HEK293T (cell line): ENCODE results near the gene PLEKHF1.

Source experiments
- CTCF ChIA-PET: fragments of 350-600 bp; formaldehyde crosslinking; extraction: SDS; loops from one replicate; lab custom pipeline; 2021; ENCODE audit warnings: antibody characterized with exemption, inconsistent platforms; lab: Yijun Ruan, JAX
- POLR2A ChIA-PET: fragments of 350-600 bp; formaldehyde crosslinking; extraction: SDS; loops from one replicate; lab custom pipeline; 2020; ENCODE audit warnings: antibody characterized with exemption, inconsistent platforms; lab: Yijun Ruan, JAX
- DNase-seq: peaks from one replicate; pipeline ENCODE4 v3.0.0; 2012; ENCODE audit warnings: mixed read lengths; ENCODE audit errors: extremely low spot score
- ARNT ChIP-seq: fragments of 450-650 bp; IDR thresholded peaks from 2 replicates; pipeline ENCODE4 v1.6.1; 2017; ENCODE audit warnings: mild to moderate bottlenecking
- BHLHE40 ChIP-seq: fragments of 450-650 bp; IDR thresholded peaks from 2 replicates; pipeline ENCODE4 v1.6.1; 2016; ENCODE audit warnings: mild to moderate bottlenecking, moderate library complexity, borderline replicate concordance
- CTBP1 ChIP-seq: fragments of 450-650 bp; IDR thresholded peaks from 2 replicates; pipeline ENCODE4 v1.6.1; 2016; ENCODE audit warnings: borderline replicate concordance
- ELF4 ChIP-seq: fragments of 450-650 bp; IDR thresholded peaks from 2 replicates; pipeline ENCODE4 v1.6.1; 2017; ENCODE audit warnings: antibody characterized with exemption
- FOXA1 ChIP-seq: fragments of 450-650 bp; IDR thresholded peaks from 2 replicates; pipeline ENCODE4 v1.6.1; 2016; ENCODE audit warnings: mild to moderate bottlenecking
- FOXK2 ChIP-seq: fragments of 450-650 bp; IDR thresholded peaks from 2 replicates; pipeline ENCODE4 v1.6.1; 2016; ENCODE audit warnings: mild to moderate bottlenecking
- FOXM1 ChIP-seq: fragments of 450-650 bp; IDR thresholded peaks from 2 replicates; pipeline ENCODE4 v1.6.1; 2017; ENCODE audit warnings: mild to moderate bottlenecking, borderline replicate concordance
- HDGF ChIP-seq: fragments of 450-650 bp; IDR thresholded peaks from 2 replicates; pipeline ENCODE4 v1.6.1; 2017; ENCODE audit warnings: antibody characterized with exemption, borderline replicate concordance
- L3MBTL2 ChIP-seq: fragments of 450-650 bp; conservative IDR thresholded peaks from 2 replicates; pipeline ENCODE4 v1.6.1; 2016; ENCODE audit warnings: mild to moderate bottlenecking
- LEF1 ChIP-seq: fragments of 450-650 bp; IDR thresholded peaks from 2 replicates; pipeline ENCODE4 v1.6.1; 2017; ENCODE audit warnings: mild to moderate bottlenecking, borderline replicate concordance
- NFRKB ChIP-seq: fragments of 450-650 bp; IDR thresholded peaks from 2 replicates; pipeline ENCODE4 v1.6.1; 2016; ENCODE audit warnings: mild to moderate bottlenecking, moderate library complexity
- PKNOX1 ChIP-seq: fragments of 450-650 bp; IDR thresholded peaks from 2 replicates; pipeline ENCODE4 v1.6.1; 2016
- SP1 ChIP-seq: fragments of 450-650 bp; IDR thresholded peaks from 2 replicates; pipeline ENCODE4 v1.6.1; 2017
- SUZ12 ChIP-seq: fragments of 450-650 bp; IDR thresholded peaks from 2 replicates; pipeline ENCODE4 v1.6.1; 2016; ENCODE audit warnings: mild to moderate bottlenecking
- TARDBP ChIP-seq: fragments of 450-650 bp; IDR thresholded peaks from 2 replicates; pipeline ENCODE4 v1.6.1; 2016
- ZNF384 ChIP-seq: fragments of 450-650 bp; IDR thresholded peaks from 2 replicates; pipeline ENCODE4 v1.6.1; 2016

The PLEKHF1 gene

GRCh38 chr19:29697523-29698261, 32.4 kb downstream of the PLEKHF1 start:
- no peak for DNase-seq
- CTCF ChIA-PET = no interaction called here
- TF ChIP-seq NFRKB (no peak), LEF1 (no peak), ARNT (no peak), L3MBTL2 (no peak), CTBP1 (no peak)
- POLR2A ChIA-PET = no interaction called here

GRCh38 chr19:29699861-29700260, 34.6 kb downstream of the PLEKHF1 start:
- ChIA-PET POLR2A (interaction anchor here (1.4 kb wide), 1 partner anchor 15 kb away, joined by 5 read pairs; the partner anchor contains the start of gene C19orf12), CTCF (interaction anchor here (0.6 kb wide), 1 partner anchor 29 kb away, joined by 4 read pairs; no protein-coding TSS in a partner anchor)
- TF ChIP-seq SUZ12 (no peak), CTBP1 (no peak), ZNF384 (no peak), PKNOX1 (no peak)
- DNase-seq = no peak

- DNase-seq = no peak
- CTCF ChIA-PET = no interaction called here
- POLR2A ChIA-PET = interaction anchor here (0.9 to 1.4 kb wide), 2 partner anchors 14 to 16 kb away, joined by 3 to 5 read pairs; partner anchors contain the start of gene C19orf12
- TF ChIP-seq FOXM1 (no peak), L3MBTL2 (no peak), FOXK2 (no peak), NFRKB (no peak), ARNT (no peak), BHLHE40 (no peak), TARDBP (no peak), LEF1 (no peak), FOXA1 (no peak), CTBP1 (no peak), ZNF384 (no peak), HDGF (no peak), ELF4 (no peak), SP1 (no peak), SUZ12 (no peak)
Measured at GRCh38 chr19:29700498-29700897, 35.2 kb downstream of the PLEKHF1 start.

GRCh38 chr19:29702161-29702962, 37.1 kb downstream of the PLEKHF1 start:
- ChIA-PET CTCF (no interaction called here), POLR2A (no interaction called here)
- no peak for DNase-seq
- TF ChIP-seq ELF4 (no peak), ARNT (no peak)

GRCh38 chr19:29702963-29703320, 37.7 kb downstream of the PLEKHF1 start:
- TF ChIP-seq BHLHE40 (no peak), CTBP1 (no peak), LEF1 (no peak), ZNF384 (no peak), L3MBTL2 (no peak), ELF4 (no peak), HDGF (no peak), SUZ12 (no peak), PKNOX1 (no peak), FOXK2 (no peak), ARNT (no peak), SP1 (no peak), TARDBP (no peak), FOXA1 (no peak)
- no peak for DNase-seq
- POLR2A ChIA-PET = no interaction called here
- CTCF ChIA-PET = no interaction called here

GRCh38 chr19:29704562-29705558, 39.6 kb downstream of the PLEKHF1 start:
- ChIA-PET POLR2A (no interaction called here), CTCF (no interaction called here)
- DNase-seq = no peak
- TF ChIP-seq HDGF (no peak), PKNOX1 (no peak), ELF4 (no peak)
